Duodenal mucosa (tissue), 2 donors: ENCODE measurements around the gene FTH1.

Source experiments
- H3K27ac ChIP-seq: one replicate; pipeline ENCODE4 v1.7.0; 2013; ENCODE audit warnings: low read depth, low read length
- H3K27me3 ChIP-seq, 2 donors: one replicate each; pipeline ENCODE4 v1.7.0; 2013; ENCODE audit warnings: low read length in 2 of 2, control low read depth in 1 of 2; ENCODE audit not compliant: insufficient read depth in 2 of 2, control insufficient read depth in 1 of 2
- H3K36me3 ChIP-seq, 2 donors: one replicate each; pipeline ENCODE4 v1.7.0; 2013; ENCODE audit warnings: low read length in 2 of 2, control low read depth in 1 of 2; ENCODE audit not compliant: insufficient read depth in 2 of 2, control insufficient read depth in 1 of 2
- H3K4me1 ChIP-seq, 2 donors: one replicate each; pipeline ENCODE4 v1.7.0; 2013; ENCODE audit warnings: low read length in 2 of 2, control low read depth in 1 of 2; ENCODE audit not compliant: insufficient read depth in 2 of 2, control insufficient read depth in 1 of 2
- H3K4me3 ChIP-seq, 2 donors: one replicate each; pipeline ENCODE4 v1.7.0; 2013; ENCODE audit warnings: low read length in 2 of 2, low read depth in 1 of 2
- H3K9ac ChIP-seq, 2 donors: one replicate each; pipeline ENCODE4 v1.7.0; 2013; ENCODE audit warnings: low read length in 2 of 2, low read depth in 1 of 2
- H3K9me3 ChIP-seq, 2 donors: one replicate each; pipeline ENCODE4 v1.7.0; 2013; ENCODE audit warnings: low read length in 2 of 2, control low read depth in 1 of 2; ENCODE audit not compliant: control insufficient read depth in 1 of 2

FTH1 gene

GRCh38 chr11:61949169-61950034 is 18.0 kb downstream of the FTH1 start:
- Histone ChIP-seq H3K4me1 (peaks cover 0 to 10% of the 10 kb centered on the region in 2 donors), H3K27ac (peak overlapping the region; percentile 32), H3K9me3 (no peaks in the 10 kb centered on the region), H3K9ac (peak overlapping the region in 1 of 2 donors; percentile 43), H3K27me3 (no peaks in the 10 kb centered on the region), H3K4me3 (no peak overlapping the region), H3K36me3 (no peaks in the 10 kb centered on the region)

GRCh38 chr11:61948505-61948904 is 18.9 kb downstream of the FTH1 start:
- H3K4me1 ChIP-seq = peaks cover 0 to 10% of the 10 kb centered on the region in 2 donors
- H3K4me3 ChIP-seq = no peak overlapping the region
- H3K9me3 ChIP-seq = no peaks in the 10 kb centered on the region
- H3K27me3 ChIP-seq = no peaks in the 10 kb centered on the region
- H3K27ac ChIP-seq = no peak overlapping the region
- no peaks in the 10 kb centered on the region for H3K36me3 ChIP-seq
- H3K9ac ChIP-seq = no peak overlapping the region

GRCh38 chr11:61947486-61948210 is 19.8 kb downstream of the FTH1 start:
- Histone ChIP-seq H3K27me3 (no peaks in the 10 kb centered on the region), H3K4me1 (peaks cover 0 to 10% of the 10 kb centered on the region in 2 donors), H3K36me3 (no peaks in the 10 kb centered on the region), H3K9ac (no peak overlapping the region), H3K9me3 (no peaks in the 10 kb centered on the region), H3K4me3 (no peak overlapping the region), H3K27ac (no peak overlapping the region)

- Histone ChIP-seq H3K4me3 (no peak overlapping the region), H3K9me3 (no peaks in the 10 kb centered on the region), H3K27me3 (no peaks in the 10 kb centered on the region), H3K36me3 (no peaks in the 10 kb centered on the region), H3K9ac (no peak overlapping the region), H3K27ac (no peak overlapping the region), H3K4me1 (peaks cover 0 to 10% of the 10 kb centered on the region in 2 donors)
Observed at GRCh38 chr11:61946894-61947293, 20.5 kb downstream of the FTH1 start.

GRCh38 chr11:61945191-61945590 is 22.2 kb downstream of the FTH1 start:
- Histone ChIP-seq H3K27me3 (no peaks in the 10 kb centered on the region), H3K9ac (no peak overlapping the region), H3K9me3 (no peaks in the 10 kb centered on the region), H3K27ac (no peak overlapping the region), H3K4me1 (peaks cover 0 to 10% of the 10 kb centered on the region in 2 donors), H3K4me3 (no peak overlapping the region), H3K36me3 (no peaks in the 10 kb centered on the region)

- no peak overlapping the region for H3K9ac ChIP-seq
- H3K4me3 ChIP-seq = no peak overlapping the region
- H3K4me1 ChIP-seq = no peaks in the 10 kb centered on the region
- H3K27me3 ChIP-seq = no peaks in the 10 kb centered on the region
- no peaks in the 10 kb centered on the region for H3K36me3 ChIP-seq
- H3K9me3 ChIP-seq = no peaks in the 10 kb centered on the region
- no peak overlapping the region for H3K27ac ChIP-seq
Observed at GRCh38 chr11:61940466-61940865, 27.0 kb downstream of the FTH1 start.

GRCh38 chr11:61935861-61936260 is 31.6 kb downstream of the FTH1 start:
- Histone ChIP-seq H3K9me3 (no peaks in the 10 kb centered on the region), H3K27me3 (peaks cover 0 to 5% of the 10 kb centered on the region in 2 donors), H3K4me1 (no peaks in the 10 kb centered on the region), H3K9ac (no peak overlapping the region), H3K36me3 (no peaks in the 10 kb centered on the region), H3K27ac (no peak overlapping the region), H3K4me3 (no peak overlapping the region)

- Histone ChIP-seq H3K36me3 (no peaks in the 10 kb centered on the region), H3K27ac (no peak overlapping the region), H3K27me3 (peaks cover 0 to 6% of the 10 kb centered on the region in 2 donors), H3K4me3 (no peak overlapping the region), H3K4me1 (no peaks in the 10 kb centered on the region), H3K9me3 (no peaks in the 10 kb centered on the region), H3K9ac (no peak overlapping the region)
Observed at GRCh38 chr11:61930933-61931332, 36.5 kb downstream of the FTH1 start.

- Histone ChIP-seq H3K9me3 (no peaks in the 10 kb centered on the region), H3K36me3 (no peaks in the 10 kb centered on the region), H3K4me1 (peaks cover 2 to 6% of the 10 kb centered on the region in 2 donors), H3K27ac (no peak overlapping the region), H3K27me3 (peaks cover 0 to 6% of the 10 kb centered on the region in 2 donors), H3K4me3 (no peak overlapping the region), H3K9ac (no peak overlapping the region)
Observed at GRCh38 chr11:61928606-61929005, 38.8 kb downstream of the FTH1 start.

GRCh38 chr11:61927501-61927900 is 39.9 kb downstream of the FTH1 start:
- H3K9ac ChIP-seq = no peak overlapping the region
- peaks cover 9 to 14% of the 10 kb centered on the region in 2 donors for H3K4me1 ChIP-seq
- H3K9me3 ChIP-seq = no peaks in the 10 kb centered on the region
- H3K36me3 ChIP-seq = no peaks in the 10 kb centered on the region
- peaks cover 0 to 6% of the 10 kb centered on the region in 2 donors for H3K27me3 ChIP-seq
- H3K4me3 ChIP-seq = no peak overlapping the region
- H3K27ac ChIP-seq = no peak overlapping the region
